HG03432 (cell line): ENCODE measurements around the gene UTS2B.
A peak's percentile ranks its signal among the peaks of the same experiment; 100 is the strongest.

Source experiments
- ATAC-seq: cut with Tn5 transposase; IDR thresholded peaks from one replicate; pipeline ENCODE4 v1.9.1; 2021; ENCODE audit warnings: mild to moderate bottlenecking, moderate library complexity; ENCODE audit not compliant: unreplicated experiment

The UTS2B gene

DNA sequence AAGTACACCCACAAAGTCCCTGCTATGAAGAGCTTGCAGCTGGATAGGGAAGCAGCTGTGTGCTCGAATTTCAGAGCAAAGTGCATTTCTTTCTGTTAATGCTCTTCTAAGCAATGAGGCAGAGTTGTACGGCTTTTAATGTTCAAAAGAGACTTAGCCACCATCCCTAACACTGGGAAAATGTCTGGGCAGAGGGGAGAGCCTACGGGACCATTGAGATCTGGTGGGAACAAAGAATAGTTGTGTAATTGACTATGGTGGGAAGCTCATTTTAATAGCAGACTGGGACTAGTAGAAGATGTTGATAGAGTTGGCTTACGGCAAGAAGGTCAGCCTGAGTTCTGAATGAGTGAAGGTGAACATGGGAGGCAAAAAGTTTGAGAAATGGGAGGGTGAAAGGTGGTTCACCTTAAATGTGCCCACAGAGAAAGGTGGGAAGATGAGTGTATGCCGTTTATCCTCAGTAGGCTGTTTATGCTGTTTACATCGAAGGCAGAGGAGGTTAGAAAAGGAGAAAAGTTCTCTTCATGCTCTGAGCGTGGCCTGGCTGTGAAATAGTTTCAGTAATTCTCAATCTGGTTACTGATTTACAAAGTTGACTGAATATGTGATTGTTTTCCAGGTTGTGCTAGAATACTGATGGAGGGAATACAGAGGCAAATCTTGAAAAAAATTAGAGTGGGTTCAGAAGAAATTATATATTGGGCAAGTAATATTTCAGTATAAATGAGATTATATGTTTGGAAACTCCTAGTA, 22.9 kb upstream of the UTS2B start:
- peak; percentile 41 for ATAC-seq

DNA sequence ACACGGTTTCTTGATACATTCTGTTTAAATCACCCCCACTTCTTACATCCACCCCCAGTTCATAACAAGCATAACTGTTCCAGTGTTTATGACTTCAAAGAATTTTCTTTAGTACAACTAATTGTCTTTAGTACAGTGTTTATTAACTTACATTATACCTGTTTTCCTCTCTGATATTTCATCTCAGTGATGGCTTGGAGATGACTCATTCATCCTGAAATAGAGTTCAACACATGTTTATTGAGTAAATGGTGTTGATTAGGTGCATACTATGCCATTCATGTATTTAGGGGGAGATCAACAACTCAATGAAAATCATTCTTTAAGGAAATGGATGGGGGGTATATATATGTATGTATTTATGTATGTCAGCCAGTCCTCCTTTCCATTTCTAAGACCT, 21.7 kb upstream of the UTS2B start:
- ATAC-seq: no peak

GRCh38 chr3:191350396-191351090, 20.2 kb upstream of the UTS2B start:
- ATAC-seq: no peak

DNA sequence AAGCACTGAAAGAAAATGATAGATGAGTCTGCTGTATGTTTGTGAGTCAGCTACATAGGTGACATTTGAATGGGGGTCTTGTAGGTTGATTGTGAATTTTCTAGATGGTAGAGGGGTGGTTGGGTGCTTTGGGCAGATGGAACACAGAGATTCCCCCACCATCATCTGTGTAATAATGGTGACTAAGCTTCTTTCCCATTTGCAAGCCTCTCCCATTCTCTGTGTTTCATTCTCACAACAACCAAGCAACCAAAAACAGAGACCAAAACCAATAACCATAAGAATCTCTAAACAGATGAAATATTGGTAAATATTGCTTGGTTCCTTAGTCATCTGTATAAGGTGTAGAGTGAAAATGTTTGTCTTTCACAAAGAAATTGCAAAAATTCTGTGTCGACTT, 17.8 kb upstream of the UTS2B start:
- peak; percentile 42 for ATAC-seq

- ATAC-seq: no peak
Observed at GRCh38 chr3:191347228-191347627, 16.9 kb upstream of the UTS2B start.

- ATAC-seq: no peak
Observed at GRCh38 chr3:191345334-191345733, 15.0 kb upstream of the UTS2B start.

DNA sequence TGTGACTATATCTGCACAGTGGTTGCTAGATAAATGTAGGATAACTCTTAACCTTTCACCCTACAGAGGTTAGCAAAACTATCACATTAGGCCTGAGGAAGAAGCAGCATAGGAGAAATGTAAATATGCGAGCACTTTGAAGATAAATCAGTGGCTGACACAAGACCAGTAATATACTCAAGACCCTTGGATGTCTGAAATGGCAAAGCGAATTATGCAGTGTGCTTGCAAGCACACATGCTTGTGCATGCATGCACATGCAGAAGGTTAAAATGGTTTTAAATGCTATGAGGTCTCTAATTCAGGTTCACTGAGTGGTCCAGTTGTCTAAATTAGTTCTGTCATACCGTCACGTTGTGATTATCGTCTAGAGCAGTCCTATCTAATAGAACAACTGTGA, 13.6 kb upstream of the UTS2B start:
- no peak for ATAC-seq

DNA sequence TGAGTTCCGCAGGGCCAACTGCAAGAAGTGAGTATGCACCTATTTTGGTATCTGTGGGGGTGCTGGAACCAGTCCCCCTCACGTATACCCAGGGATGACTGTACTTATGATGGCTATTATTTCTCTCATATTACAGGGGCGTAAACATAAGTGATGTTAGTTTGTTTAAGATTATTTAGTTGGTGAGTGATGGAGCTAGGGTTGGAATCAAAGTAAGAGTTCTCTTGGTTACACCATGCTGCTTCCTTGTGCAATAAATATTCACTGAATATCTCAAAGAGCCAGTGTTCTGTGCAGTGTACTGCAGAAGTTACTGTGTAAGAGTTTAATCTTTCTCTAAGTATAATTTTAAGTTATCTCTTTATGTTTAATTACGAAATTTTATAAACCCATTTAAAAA, 12.8 kb upstream of the UTS2B start:
- no peak for ATAC-seq

- ATAC-seq: no peak
Observed at GRCh38 chr3:191342411-191342810, 12.1 kb upstream of the UTS2B start.

GRCh38 chr3:191342006-191342405, 11.7 kb upstream of the UTS2B start:
- ATAC-seq: no peak

DNA sequence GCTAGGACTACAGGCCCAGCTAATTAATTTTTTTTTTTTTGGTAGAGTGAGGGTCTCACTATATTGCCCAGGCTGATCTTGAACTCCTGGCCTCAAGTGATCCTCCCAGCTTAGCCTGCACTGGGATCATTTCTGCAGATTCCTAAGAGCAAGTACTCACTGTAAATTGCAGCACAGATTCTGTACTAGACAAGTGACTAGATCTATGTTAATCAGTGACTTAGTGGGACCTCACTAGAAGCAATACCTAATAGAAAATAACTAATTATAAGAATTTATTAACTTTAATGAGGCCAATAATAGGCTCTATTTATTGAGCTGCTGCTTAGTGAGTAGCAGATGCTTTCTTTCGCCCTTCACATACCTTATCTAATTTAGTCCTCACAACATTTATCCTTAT, 10.6 kb upstream of the UTS2B start:
- ATAC-seq: peak; percentile 33

GRCh38 chr3:191340351-191340750, 10.0 kb upstream of the UTS2B start:
- ATAC-seq: no peak

- no peak for ATAC-seq
Observed at GRCh38 chr3:191339316-191339917, 9.1 kb upstream of the UTS2B start.

- no peak for ATAC-seq
Observed at GRCh38 chr3:191338177-191338488, 7.8 kb upstream of the UTS2B start.

- ATAC-seq: no peak
Observed at GRCh38 chr3:191336833-191337232, 6.5 kb upstream of the UTS2B start.

- no peak for ATAC-seq
Observed at GRCh38 chr3:191334346-191334893, 4.1 kb upstream of the UTS2B start.

- no peak for ATAC-seq
Observed at GRCh38 chr3:191333298-191333880, 3.1 kb upstream of the UTS2B start.

DNA sequence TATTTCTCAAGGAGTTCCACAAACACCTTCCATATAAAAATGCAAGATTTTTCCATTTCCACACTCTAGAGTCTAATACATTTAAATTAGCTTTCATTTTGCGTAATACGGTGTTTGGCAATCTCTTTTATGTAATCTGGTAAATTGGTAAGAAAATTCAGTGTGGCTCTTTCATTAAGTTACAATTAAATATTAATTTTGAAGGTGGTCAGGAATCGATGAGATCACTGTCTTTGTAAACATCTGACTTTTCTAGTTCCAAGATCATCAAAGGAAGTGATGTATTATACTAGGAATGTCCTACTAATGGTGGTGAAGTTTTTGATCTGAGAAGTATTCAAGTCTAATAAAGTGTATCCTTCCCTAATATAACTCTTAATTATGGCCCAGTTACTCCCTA, 1.1 kb upstream of the UTS2B start:
- ATAC-seq: no peak

DNA sequence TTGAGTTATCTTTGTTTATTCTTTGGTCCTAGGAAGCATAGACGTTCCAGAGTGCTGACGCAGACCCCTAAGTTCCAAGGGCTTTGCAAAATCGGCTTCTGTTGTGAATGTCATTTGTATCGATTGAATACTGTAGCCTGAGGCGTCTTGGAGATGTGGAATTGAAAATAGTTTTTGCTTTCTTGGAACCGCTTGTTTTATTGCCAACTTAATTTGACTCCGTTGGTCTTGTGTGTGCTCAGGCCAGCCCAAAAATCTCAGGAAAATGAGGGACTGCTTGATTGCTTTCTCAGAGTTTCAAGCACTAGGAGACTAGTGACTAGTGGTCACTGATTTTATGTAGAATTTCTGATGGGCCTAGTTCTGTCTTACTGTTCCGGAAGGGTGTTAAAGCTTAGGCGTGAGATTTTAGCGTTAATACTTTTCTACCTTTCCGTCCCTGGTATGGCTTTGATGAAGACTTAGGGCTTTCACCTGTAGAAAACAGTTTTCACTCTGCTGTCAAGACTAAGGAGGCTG, 263 bp upstream of the UTS2B start:
- ATAC-seq: no peak

DNA sequence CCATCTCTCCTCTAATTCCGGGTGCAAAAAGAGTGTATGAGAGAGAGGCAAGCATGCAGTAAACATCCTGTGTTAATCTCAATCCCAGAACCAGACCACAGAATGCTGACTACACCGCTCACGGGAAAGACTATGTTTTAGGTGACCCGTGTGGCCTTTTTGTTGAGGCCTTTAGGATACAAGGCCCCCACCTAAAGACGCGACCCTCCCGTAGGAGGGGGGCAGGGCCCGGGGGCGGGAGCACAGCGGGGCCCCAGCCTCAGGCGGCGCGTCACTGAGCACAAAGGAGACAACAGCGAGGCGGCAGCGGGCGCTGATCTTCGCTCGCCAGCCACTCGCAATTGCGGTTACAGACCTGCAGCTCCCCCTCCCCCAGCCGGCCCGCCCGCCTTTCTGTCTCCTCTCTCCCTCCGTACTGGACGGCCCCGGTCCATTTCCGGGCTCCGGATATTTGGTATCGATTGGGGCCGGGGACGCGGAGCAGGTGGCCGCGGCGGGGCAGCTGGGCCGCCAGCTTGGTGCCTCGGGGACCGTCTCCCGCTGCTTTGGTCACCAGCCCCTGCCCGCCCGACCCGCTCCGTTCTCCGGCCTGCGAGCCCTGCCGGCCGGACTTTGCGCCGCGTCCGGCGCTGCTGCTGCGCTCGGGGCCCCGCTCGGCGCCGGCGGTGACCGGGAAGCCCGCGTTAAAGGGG, 1.2 kb downstream of the UTS2B start, which contains the start of gene CCDC50:
TSS of gene CCDC50 (plus strand) at position 433 of the 692 bp plus-strand sequence. CDS start 281 bp downstream, outside the sequence.
- ATAC-seq: peak; percentile 86
